HepG2 (cell line): Measurements from ENCODE around the gene NFIC. TPM values are rescaled to one million over a fixed set of nuclear protein-coding genes. Genes with fewer than 3 reads are reported as not detected.

ENCODE experiments used
- CEBPB ChIP-seq: IDR thresholded peaks from 2 replicates; pipeline ENCODE4 v1.6.1; 2011; ENCODE audit warnings: low read depth, low read length, improper control_type of control experiment, borderline replicate concordance
- GPN1 ChIP-seq: sonication (generic); formaldehyde crosslinking; IDR thresholded peaks from 2 replicates; pipeline ENCODE4 v1.5.1; 2020; ENCODE audit warnings: missing genetic modification reagents, borderline replicate concordance
- HDAC2 ChIP-seq: sonication (generic); formaldehyde crosslinking; IDR thresholded peaks from 2 replicates; pipeline ENCODE4 v1.4.0; 2020; ENCODE audit warnings: missing genetic modification reagents
- KDM1A ChIP-seq: IDR thresholded peaks from 2 replicates; pipeline ENCODE4 v1.6.1; 2016; ENCODE audit warnings: missing compliant biosample characterization
- RBM39 ChIP-seq: fragments of 200-400 bp; formaldehyde crosslinking; IDR thresholded peaks from one replicate; pipeline ENCODE4 v1.6.1; 2018; ENCODE audit warnings: antibody characterized with exemption, mild to moderate bottlenecking, low read depth, low read length; ENCODE audit not compliant: poor library complexity, severe bottlenecking
- RFXAP ChIP-seq: sonication (generic); formaldehyde crosslinking; IDR thresholded peaks from 2 replicates; pipeline ENCODE4 v1.4.0; 2020; ENCODE audit warnings: missing genetic modification reagents, borderline replicate concordance
- ZNF225 ChIP-seq: sonication (generic); formaldehyde crosslinking; IDR thresholded peaks from 2 replicates; pipeline ENCODE4 v1.4.0; 2020; ENCODE audit warnings: mild to moderate bottlenecking, missing genetic modification reagents
- ZNF430 ChIP-seq: sonication (generic); formaldehyde crosslinking; IDR thresholded peaks from 2 replicates; pipeline ENCODE4 v1.9.0; 2021; ENCODE audit warnings: mild to moderate bottlenecking, missing genetic modification reagents
- ZNF512B ChIP-seq: sonication (generic); formaldehyde crosslinking; IDR thresholded peaks from 2 replicates; pipeline ENCODE4 v1.5.1; 2020; ENCODE audit warnings: missing genetic modification reagents, mild to moderate bottlenecking, borderline replicate concordance
- ZNF768 ChIP-seq: sonication (generic); formaldehyde crosslinking; IDR thresholded peaks from 2 replicates; pipeline ENCODE4 v1.4.0; 2020; ENCODE audit warnings: missing genetic modification reagents
- ZNF891 ChIP-seq: sonication (generic); formaldehyde crosslinking; IDR thresholded peaks from 2 replicates; pipeline ENCODE4 v1.5.0; 2020; ENCODE audit warnings: mild to moderate bottlenecking, missing genetic modification reagents
- polyA plus RNA-seq, 8 experiments: library from polyadenylated mRNA; depleted of rRNA in 3 of 8; stranded (reverse) in 7 of 8; unstranded in 1 of 8; fragments of >200 nt; fragmentation: Illumina TruSeq in 4 of 8; extraction: Trizol in 4 of 8; gene quantifications; 2 replicates each; pipeline versions ENCODE4 v1.2.1 to v1.2.3, GENCODE V29; 2011 to 2016; ENCODE audit warnings: low read depth in 4 of 8, missing spikeins in 1 of 8, mixed read lengths in 1 of 8; ENCODE audit not compliant: insufficient read depth in 1 of 8
- total RNA-seq, 5 experiments: library from RNA; depleted of rRNA; stranded (reverse); fragments of >200 nt; fragmentation: Illumina TruSeq; extraction: Trizol; gene quantifications; 2 replicates each; pipeline ENCODE4 v1.2.3, GENCODE V29; 2016; ENCODE audit warnings: low read depth in 1 of 5
- TF ChIP-seq, protein P1 (sequence below): sonication (generic); formaldehyde crosslinking; IDR thresholded peaks from 2 replicates; pipeline ENCODE4 v1.5.0; 2020; ENCODE audit warnings: mild to moderate bottlenecking, missing genetic modification reagents, borderline replicate concordance
- TF ChIP-seq, protein P2 (sequence below), 2 experiments: sonication (generic) in 1 of 2; formaldehyde crosslinking in 1 of 2; IDR thresholded peaks; 2 replicates each; pipeline versions ENCODE4 v1.4.0 to v1.6.1; 2016 to 2020; ENCODE audit warnings: borderline replicate concordance in 1 of 2, low read depth in 1 of 2, mild to moderate bottlenecking in 1 of 2, missing genetic modification reagents in 1 of 2
- TF ChIP-seq, protein P3 (sequence below): sonication (generic); formaldehyde crosslinking; IDR thresholded peaks from 2 replicates; pipeline ENCODE4 v1.8.1; 2022; ENCODE audit warnings: mild to moderate bottlenecking, missing genetic modification reagents

Gene NFIC
- total and polyA plus RNA-seq, 2 of the 13 experiments (the other 11 are each of a cell fraction or from before 2014, with no cell fraction given), result 1.3 to 2.5 TPM

DNA sequence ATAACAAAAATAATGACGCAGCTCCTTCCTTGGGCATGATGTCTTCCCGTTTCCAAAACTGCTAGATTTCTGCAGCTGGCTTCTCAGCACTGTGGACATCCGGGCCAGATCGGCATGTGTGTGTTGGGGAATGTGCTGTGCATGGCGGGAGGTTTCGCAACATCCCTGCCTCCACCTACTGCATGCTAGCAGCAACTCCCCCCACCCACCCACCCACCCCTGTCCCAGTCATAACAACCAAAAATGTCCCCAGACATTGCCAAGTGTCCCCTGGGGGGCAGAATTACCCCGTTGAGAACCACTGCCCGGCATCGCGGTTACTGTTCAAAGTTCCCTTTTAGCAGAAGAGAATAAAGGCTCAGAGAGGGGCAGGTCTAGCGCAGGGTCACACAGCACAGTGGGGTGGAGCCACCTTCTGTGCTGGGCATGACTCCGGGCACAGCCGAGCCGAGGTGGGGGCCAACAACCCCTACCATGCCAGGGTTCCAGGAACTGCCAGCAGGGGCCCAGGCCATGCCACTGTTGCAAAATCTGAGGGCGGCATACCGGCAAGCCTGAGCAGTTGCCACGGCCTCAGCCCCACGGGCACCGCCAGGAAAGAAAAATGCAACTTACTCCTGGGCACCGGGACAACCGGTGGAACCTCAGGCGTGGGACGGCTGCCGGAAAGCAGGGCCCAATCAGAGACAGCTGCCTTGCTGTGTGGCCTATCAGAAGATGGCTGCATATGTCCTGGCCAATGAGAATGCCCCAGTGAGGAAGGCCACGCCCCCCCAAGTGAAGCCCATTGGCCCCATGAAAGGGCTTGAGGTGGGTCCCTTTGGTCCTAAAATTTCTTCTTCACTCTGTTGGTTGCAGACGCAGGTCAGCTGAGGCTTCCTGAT is 22.5 kb upstream of the NFIC start (continued):
- TF ChIP-seq ZNF512B (CRISPR knock-in tag) (no peak), HDAC2 (CRISPR knock-in tag) (peak; percentile 36; the same call in 1 of the 2 replicates), GPN1 (CRISPR knock-in tag) (no peak), CEBPB (peak; percentile 93), RBM39 (peak; percentile 40), ZNF768 (CRISPR knock-in tag) (peak; percentile 100), ZNF430 (CRISPR knock-in tag) (0 out of 2 replicates have a peak, but pooled peaks have one; percentile 37), KDM1A (peak; percentile 77; the same call in 1 of the 2 replicates), ZNF225 (CRISPR knock-in tag) (peak; percentile 69), RFXAP (CRISPR knock-in tag) (0 out of 2 replicates have a peak, but pooled peaks have one; percentile 47), ZNF891 (peak; percentile 58; the same call in 1 of the 2 replicates)
- TF ChIP-seq, protein P1, sequence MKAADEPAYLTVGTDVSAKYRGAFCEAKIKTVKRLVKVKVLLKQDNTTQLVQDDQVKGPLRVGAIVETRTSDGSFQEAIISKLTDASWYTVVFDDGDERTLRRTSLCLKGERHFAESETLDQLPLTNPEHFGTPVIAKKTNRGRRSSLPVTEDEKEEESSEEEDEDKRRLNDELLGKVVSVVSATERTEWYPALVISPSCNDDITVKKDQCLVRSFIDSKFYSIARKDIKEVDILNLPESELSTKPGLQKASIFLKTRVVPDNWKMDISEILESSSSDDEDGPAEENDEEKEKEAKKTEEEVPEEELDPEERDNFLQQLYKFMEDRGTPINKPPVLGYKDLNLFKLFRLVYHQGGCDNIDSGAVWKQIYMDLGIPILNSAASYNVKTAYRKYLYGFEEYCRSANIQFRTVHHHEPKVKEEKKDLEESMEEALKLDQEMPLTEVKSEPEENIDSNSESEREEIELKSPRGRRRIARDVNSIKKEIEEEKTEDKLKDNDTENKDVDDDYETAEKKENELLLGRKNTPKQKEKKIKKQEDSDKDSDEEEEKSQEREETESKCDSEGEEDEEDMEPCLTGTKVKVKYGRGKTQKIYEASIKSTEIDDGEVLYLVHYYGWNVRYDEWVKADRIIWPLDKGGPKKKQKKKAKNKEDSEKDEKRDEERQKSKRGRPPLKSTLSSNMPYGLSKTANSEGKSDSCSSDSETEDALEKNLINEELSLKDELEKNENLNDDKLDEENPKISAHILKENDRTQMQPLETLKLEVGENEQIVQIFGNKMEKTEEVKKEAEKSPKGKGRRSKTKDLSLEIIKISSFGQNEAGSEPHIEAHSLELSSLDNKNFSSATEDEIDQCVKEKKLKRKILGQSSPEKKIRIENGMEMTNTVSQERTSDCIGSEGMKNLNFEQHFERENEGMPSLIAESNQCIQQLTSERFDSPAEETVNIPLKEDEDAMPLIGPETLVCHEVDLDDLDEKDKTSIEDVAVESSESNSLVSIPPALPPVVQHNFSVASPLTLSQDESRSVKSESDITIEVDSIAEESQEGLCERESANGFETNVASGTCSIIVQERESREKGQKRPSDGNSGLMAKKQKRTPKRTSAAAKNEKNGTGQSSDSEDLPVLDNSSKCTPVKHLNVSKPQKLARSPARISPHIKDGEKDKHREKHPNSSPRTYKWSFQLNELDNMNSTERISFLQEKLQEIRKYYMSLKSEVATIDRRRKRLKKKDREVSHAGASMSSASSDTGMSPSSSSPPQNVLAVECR (CRISPR knock-in tag), result peak; percentile 35; the same call in 1 of the 2 replicates
- TF ChIP-seq, protein P2, sequence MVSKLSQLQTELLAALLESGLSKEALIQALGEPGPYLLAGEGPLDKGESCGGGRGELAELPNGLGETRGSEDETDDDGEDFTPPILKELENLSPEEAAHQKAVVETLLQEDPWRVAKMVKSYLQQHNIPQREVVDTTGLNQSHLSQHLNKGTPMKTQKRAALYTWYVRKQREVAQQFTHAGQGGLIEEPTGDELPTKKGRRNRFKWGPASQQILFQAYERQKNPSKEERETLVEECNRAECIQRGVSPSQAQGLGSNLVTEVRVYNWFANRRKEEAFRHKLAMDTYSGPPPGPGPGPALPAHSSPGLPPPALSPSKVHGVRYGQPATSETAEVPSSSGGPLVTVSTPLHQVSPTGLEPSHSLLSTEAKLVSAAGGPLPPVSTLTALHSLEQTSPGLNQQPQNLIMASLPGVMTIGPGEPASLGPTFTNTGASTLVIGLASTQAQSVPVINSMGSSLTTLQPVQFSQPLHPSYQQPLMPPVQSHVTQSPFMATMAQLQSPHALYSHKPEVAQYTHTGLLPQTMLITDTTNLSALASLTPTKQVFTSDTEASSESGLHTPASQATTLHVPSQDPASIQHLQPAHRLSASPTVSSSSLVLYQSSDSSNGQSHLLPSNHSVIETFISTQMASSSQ (IDR thresholded peaks at IDR 0.05; ENCODE audit: low read depth), result no peak
- TF ChIP-seq, protein P2 (CRISPR knock-in tag; IDR thresholded peaks at IDR 0.05; ENCODE audit: borderline replicate concordance), result 0 out of 2 replicates have a peak, but pooled peaks have one; percentile 22
- TF ChIP-seq, protein P3, sequence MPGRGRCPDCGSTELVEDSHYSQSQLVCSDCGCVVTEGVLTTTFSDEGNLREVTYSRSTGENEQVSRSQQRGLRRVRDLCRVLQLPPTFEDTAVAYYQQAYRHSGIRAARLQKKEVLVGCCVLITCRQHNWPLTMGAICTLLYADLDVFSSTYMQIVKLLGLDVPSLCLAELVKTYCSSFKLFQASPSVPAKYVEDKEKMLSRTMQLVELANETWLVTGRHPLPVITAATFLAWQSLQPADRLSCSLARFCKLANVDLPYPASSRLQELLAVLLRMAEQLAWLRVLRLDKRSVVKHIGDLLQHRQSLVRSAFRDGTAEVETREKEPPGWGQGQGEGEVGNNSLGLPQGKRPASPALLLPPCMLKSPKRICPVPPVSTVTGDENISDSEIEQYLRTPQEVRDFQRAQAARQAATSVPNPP, result no peak
